Left hindlimb (tissue), 1 donor: ENCODE measurements around the gene ZSCAN22.
"Not testable (repeated sequence)": the region's sequence is repeated elsewhere in the genome, so short reads cannot be mapped to it uniquely, and the experiment has no call there.

Experiments
- DNase-seq: peaks from one replicate; pipeline ENCODE4 v3.0.0-alpha.2; 2018

ZSCAN22 gene

DNA sequence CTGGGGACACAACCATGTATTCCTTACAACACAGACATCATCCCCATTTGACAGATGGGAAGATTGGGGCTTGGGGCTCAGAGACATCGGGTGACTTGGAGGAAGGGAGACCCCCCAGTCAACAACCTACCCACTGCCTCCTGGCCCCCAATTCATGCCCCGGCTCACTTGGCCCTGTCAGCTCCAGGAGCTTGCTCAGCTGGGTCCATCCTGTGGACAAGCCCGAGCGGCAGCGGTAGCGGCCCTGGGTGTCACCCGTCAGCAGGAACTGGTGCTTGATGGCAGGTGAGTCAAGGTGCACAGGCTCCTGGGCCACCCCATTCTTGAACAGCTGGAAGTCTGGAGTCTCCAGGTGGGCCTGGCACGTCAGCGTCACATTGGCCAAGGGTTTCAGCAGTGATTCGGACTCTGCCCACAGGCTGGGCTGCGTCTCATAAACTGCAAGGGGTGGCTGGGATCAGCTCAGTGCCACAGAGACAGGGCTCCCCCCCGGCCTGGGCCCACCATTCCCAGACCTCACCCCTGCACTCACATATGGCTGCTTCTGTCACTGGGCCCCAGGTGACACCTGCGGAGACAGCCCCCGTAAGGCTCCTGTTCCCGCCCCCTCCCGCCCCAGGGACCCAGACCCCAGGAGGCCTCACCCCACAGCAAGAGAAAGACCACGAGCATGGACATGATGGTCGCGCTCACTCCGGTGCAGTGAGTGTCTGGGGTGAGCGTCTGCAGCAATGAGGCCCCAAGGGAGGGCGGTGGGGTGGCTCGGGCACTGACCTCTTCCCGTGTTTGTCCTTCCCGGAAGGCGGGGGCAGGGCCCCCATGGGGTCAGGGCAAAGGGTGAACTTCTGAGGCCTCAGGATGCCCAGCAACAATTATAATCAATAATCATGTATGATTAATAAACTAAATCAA is 26.2 kb downstream of the ZSCAN22 start, which contains the start of gene A1BG:
Gene A1BG (minus strand): TSS at position 733 of the 912 bp plus-strand sequence. CDS start 55 bp downstream, at position 678.
- peak; percentile 26 for DNase-seq

DNA sequence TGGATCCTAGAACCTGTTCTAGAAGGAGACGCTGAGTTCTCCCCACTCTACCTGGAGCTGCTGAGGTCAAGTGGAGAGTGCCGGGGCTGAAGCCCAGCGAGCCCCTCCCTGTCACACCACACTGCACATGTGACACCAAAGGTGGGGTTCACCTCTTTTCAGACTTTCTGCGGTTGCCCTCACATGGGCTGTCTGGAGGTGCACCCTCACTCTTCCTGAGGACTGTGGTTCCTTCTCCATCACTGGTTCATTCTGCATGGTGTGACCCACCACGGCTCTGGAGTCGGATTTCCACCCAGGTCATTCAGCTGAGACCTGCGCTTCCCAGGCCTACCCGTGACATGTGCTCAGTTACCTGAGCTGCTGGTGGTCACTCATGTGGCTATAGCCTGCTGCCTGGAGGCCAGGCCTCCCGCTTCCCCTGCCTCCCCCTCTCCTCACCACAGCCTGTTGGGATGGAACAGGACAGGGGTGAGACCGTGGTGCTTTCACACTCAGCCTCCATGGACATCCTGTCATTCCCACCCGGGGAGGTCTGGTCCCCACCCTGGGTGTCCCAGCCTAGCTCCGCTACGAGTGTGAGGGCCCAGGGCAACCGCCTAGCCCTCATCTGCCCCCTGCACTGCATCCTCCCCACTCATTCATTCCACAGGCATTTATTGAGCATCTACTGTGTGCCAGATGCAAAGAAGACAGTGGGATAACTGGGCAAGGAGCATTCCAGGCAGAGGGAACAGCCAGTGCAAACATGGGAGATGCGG is 27.1 kb downstream of the ZSCAN22 start:
- DNase-seq = peak; percentile 17

DNA sequence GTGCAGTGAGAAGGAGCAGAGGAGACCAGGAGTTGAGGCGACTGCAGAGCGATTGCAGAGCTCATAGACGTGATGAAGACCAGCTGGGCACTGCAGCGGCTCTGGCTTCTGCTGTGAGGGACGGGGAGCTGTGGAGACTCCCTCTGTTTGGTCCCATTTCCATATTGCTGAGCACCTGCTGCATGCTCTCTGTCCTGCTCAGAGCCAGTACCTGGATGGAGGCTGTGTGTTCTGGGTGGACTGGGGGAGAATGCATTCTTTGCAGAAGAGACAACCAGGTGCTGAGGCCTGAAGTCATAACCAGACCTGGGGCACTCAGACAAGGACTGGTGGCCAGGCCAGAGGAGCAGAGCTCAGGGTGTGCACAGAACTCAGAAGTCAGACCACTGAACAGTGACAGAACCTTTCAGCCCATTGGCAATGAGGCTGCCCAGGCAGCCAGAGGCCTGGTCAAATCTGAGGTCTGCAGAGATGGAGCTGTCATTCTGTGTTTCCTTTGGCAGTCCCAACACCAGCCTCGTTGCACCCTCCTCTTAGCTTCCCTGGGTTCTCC is 27.8 kb downstream of the ZSCAN22 start:
- no peak for DNase-seq

DNA sequence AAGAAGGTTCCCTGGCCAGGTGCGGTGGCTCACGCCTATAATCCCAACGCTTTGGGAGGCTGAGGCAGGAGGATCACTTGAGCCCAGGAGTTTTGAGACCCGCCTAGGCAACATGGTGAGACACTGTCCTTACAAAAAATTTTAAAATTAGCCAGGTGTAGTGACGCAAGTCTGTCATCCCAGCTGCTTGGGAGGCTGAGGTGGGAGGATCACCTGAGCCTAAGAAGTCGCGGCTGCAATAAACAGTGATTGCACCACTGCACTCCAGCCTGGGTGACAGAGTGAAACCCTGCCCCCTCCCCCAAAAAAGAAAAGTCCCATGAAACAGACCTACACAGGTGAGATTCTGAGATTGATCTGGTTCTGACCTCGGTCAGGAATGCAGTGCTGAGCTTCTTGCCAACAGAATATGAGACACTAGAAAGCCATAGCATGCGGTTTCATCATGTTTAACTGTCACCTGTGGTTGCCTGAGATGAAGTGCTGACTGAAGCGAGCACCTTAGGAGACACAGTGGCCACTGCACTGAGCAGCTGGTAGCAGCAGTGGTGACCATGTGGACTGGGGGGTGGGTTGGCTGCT is 28.5 kb downstream of the ZSCAN22 start:
- peak; percentile 14 for DNase-seq

DNA sequence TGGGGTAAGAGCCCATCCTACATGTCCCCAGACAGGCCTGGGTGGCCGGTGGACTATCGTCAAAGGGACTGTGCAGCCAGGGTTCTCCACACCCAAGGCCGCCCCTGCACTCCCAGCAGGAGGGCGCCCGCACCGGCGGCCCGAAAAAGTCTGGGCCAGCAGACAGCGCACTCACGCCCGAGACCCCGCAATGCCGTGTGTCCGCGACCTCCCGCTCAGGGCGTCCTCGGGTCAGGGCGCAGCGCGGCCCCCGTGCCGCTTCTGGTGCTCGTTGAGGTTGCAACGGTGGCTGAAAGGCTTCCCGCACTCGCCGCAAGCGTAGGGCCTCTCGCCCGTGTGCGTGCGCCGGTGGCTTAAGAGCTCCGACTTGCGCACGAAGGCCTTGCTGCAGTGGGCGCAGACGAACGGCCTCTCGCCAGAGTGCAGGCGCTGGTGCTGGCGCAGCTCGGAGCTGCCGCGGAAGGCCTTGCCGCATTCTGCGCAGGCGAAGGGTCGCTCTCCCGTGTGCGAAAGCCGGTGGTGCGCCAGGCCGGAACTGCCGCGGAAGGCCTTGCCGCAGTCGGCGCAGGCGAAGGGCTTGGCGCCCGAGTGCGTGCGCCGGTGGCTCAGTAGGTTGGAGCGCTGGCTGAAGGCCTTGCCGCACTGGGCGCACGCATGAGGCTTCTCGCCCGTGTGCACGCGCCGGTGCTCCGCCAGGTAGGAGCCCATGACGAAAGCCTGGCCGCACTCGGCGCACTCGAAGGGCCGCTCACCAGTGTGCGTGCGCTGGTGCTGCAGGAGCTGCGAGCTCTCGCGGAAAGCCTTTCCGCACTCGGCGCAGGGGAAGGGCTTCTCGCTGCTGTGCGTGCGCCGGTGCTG is 29.3 kb downstream of the ZSCAN22 start:
- DNase-seq = peak; percentile 44

DNA sequence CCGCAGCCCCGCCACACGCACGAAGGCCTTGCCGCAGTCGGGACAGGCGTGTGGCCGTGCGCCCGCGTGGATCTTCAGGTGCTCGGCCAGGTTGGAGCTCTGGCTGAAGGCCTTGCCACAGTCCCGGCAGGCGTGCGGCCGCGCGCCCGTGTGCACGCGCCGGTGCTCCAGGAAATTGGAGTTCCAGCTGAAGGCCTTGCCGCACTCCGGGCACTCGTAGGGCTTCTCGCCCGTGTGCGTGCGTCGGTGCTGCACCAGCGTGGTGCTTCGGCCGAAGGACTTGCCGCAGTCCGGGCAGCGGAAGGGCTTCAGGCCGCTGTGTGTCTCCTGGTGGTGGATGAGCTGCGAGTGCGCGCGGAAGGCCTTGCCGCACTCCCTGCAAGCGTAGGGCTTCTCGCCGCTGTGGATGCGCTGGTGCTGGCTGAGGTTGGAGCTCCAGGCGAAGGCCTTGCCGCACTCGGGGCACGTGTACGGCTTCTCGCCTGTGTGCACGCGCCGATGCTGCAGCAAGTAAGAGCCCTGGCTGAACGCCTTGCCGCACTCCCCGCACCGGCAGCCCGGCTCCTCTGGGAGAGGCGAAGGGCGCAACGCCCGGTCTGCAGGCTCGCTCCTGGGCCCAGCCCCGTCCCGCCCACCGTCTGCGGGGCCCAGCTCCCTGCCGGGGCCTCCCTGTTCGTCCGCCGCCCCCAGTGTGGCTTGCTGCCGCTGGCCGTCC is 30.1 kb downstream of the ZSCAN22 start:
- DNase-seq = peak; percentile 47

DNA sequence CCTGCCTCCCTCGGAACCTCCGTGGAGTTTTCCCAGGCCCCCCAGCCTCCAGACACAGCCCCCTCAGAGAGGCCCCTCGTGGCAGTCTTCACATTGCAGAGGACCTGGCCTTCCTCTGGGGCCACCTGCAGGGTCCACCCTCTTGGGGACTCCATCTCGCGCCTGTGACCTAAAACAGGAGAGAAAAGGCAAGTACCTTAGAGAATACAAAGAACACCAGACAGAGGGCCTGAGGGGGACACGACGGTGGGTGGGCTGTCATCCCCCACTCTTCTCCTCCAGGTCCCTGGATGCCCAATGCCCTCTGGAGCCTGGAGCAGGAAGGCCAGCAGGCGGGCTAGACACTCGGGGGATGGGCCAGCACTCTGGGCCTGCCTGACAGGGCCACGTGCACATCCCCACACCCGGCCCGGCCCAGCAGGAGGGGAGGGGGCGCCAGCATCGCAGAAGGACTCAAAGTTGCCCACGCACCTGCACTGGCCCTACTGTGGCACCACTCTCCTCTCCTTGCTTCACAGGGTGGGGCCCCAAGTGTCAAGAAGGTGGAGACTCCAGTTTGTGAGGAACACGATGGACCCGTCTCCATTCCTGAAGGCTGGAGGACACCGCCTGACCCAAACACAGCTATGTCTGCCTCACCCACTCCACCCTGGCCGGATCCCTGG is 30.8 kb downstream of the ZSCAN22 start:
- peak; percentile 38 for DNase-seq

DNA sequence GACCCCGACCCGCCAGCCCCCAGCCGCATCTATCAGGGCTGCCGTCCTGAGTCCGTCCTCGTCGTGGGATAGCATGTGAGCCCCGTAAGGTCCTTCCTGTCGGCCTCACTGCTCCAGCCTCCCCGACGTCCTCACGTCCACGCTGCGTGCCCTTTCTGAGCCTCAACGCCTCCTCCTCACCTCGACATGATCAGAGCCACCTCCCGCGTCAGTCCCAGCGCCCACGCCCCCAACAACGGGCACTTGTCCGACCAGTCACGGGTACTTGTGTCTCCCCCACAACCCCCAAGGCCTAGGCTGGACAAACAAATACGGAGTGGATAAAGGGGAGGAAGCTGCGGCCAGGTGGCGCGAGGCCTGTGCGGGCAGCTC is 35.1 kb downstream of the ZSCAN22 start:
- no peak for DNase-seq

DNA sequence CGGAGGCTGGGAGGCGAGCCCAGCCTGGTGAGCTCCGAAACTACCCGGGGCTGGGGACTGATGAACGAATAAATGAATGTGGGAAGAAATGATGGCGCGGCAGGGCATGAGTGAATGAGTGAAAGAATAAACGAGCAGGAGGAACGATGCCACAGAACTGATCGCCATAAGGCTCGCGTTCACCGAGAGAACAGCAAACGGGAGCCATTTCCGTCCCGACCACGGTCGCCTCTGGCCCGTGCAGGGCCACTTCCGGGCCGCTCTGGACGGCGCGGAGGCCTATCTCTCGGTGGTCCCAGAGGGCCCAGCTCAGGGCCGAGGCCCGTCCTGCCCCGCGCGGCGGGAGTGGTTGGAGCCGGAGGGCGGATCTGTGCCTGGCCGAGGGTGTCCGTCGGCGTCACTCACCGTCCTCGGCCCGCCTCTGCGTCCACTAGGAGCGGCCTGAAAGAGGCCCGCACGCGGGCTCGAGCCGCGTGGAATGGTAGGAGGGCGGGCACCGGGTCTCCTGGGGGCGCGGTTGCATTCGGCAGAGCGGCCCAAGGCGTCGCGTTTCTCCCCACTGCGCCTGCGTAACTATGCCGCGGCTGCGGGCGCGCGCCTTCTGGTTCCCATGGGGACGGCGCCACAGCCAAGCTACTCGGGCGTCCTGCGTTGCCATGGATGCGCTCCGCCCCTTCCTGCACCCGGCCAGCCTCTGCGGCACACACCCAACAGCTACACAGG is 35.6 kb downstream of the ZSCAN22 start, which contains the start of gene ZNF497:
Gene ZNF497 (minus strand): TSS at position 480 of the 723 bp plus-strand sequence. CDS start 5,116 bp downstream, outside the sequence.
- peak; percentile 97 for DNase-seq

DNA sequence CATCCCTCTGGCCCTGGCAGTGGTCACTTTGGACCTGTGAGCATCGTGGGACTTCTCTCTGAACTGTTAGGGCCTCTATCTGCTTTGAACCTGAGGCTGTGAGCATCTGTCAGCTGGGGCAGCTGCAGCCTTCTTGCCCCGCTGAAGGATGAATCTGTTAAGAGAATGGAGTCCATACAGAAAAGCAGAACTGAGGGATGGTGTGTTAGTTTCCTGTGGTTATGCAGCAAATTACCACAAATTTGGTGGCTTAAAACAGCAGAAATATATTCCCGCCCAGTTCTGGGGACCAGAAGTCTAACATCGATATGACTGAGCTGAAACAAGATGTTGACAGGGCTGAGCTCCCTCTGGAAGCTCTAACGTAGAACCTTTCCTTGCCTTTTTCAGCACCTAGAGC is 37.4 kb downstream of the ZSCAN22 start:
- peak; percentile 23 for DNase-seq

DNA sequence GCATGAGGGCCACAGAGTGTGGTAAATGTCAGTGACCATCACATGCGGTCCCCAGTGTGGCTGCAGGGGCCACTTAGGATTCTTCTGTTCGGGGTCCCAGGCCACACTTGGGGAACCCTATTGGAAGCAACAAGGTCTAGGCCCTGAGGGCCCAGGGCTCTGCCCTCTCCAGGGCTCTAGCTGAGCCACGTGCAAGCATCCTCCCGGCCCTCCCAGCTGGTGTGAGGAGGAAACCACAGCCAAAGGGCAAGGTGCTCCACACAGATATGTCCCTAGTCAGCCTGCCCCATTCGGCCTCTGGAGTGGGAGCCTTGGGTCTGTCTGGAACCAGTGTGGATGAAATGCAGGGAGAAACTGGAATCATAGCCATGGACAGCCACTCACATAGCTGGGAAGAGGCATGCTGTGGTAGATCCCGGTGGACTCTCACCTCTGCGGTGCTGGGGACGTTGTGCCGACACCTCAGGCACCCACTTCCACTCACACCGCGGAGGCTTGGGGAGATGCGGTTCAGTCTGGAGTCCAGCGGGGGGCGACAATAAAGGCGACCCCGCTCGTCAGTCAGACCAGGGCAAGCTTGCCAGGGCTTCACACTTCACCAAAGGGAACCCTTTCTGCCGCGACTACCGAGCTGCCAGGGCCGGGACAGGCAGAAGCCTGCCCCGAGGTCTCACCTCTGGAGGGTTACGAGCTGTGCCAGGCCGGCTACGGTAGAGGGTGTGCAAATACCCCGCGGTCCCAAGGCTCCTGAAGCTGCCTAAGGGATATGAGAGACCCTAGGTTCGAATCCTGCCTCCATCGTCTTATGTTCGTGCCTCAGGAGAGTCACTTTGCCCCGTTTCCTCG is 40.0 kb downstream of the ZSCAN22 start:
- DNase-seq = no peak

DNA sequence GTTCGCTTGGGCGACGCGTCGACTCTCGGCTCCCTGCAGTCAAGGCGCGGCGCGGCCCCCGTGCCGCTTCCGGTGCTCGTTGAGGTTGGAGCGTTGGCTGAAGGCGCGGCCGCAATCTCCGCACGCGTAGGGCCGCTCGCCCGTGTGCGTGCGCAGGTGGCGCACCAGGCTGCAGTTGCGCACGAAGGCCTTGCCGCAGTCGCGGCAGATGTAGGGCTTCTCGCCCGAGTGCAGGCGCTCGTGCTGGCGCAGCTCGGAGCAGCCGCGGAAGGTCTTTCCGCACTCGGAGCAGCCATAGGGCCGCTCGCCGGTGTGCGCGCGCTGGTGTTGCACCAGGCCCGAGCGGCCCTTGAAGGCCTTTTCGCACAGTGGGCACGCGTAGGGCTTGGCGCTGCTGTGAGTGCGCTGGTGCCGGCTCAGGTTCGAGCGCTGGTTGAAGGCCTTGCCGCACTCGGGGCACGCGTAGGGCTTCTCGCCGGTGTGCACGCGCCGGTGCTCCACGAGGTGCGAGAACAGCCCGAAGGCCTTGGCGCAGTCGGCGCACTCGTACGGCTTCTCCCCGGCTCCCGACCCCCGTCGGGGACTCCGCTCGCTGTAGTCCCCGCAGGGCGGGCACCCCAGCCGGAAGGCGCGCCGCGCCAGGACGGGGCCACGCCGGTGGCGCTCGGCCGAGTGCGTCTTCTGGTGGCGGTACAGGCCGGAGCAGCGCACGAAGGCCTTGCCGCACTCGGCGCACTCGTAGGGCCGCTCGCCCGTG is 41.1 kb downstream of the ZSCAN22 start:
- no peak for DNase-seq

DNA sequence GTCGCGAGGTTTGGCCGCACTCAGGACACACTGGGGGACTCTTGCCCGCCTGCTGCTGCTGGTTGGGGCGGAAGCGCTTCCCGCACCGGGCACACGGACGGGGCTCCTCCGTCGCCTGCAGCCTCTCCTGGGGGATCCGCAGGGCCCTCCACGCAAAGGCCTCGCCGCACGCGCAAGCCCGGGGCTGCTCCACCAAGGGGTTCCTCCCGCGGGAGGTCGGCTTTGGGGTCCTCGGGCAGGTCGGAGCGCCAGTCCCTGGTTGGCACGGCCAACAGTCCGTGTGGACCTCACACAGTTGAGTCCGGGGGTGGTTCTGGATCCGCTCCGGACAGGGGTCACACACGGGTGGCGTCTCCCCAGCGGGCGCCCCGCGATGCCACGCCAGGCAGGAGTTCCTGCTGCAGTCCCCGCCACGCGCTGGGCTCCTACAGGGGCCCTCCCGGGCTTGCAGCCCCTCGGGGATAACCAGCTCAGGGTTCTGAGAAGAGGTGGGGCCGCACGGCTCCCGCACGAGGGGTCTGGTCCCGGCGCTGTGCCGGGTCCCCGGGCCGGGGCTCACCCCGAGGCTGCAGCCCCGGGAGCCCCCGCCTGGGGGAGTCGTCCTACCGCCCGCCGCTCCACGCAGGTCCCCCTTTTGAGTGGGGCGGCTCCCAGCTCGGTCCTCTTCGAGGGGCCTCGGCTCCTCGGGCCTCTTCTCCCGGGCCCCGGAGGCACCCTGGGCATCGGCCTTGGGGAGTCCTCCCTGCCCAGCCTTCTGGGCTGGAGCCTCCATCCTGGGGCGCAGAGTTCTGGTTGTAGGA is 42.0 kb downstream of the ZSCAN22 start:
- no peak for DNase-seq

DNA sequence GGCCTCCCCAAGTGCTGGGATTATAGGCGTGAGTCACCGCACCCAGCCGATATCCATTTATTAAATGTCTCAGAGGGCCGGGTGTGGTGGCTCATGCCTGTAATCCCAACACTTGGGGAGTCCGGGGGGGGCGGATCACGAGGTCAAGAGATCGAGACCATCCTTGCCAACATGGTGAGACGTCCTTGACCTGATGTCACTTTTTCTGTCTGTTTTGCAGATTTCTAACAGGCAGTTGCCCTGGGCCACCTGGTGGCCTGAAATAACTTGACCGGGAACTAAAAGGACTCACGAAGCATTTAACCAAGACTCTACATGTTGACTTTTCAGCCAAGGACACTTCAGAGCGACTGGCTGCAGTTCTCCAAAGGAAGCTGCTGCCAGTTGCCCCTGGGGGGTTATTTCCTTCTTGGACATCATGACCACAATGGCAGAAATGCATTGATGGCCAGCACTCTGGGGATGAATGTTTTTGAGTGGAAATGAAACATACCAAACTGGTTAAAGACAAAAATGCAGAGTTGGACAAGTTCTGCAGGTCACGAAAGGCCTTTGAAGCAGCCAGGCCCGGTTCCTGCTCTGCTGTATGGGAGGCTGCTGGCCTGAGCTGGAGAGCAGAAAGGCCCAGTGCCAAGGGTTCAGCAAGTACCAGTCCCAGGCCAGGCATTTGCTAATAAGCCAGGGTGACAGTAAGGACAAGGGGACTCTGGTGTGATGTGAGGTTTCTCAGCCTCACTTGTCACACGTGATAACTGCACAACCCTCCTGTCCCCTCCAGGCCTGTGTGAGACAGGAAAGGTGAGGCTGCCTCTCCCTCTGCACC is 45.7 kb downstream of the ZSCAN22 start:
- DNase-seq = peak; percentile 19

DNA sequence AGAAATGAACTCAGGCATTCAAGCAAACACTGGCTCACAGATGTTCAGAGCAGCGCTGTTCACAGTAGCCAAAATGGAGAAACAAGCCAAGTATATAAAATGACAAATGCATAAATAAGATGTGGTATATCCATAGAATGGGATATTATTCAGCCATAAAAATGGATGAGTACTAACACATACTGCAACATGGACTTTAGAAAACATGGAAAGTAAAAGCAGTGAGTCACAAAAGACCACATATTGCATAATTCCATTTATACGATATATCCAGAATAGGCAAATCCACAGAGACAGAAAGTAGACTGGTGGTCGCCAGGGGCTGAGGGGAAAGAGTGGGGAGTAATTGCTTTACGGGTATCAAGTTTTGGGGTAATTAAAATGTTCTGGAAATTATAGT is 47.4 kb downstream of the ZSCAN22 start:
- no peak for DNase-seq

DNA sequence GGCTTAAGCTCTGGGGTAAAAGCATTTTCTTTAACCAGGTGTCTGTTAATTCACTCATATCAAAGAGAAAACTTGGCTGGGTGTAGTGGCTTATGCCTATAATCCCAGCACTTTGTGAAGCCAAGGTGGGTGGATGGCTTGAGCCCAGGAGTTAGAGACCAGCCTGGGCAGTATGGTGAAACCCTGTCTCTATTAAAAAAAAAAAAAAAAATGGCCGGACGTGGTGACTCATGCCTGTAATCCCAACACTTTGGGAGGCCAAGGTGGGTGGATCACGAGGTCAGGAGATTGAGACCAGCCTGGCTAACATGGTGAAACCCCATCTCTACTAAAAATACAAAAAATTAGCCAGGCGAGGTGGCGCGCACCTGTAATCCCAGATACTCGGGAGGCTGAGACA is 49.9 kb downstream of the ZSCAN22 start:
- DNase-seq = not testable (repeated sequence)

DNA sequence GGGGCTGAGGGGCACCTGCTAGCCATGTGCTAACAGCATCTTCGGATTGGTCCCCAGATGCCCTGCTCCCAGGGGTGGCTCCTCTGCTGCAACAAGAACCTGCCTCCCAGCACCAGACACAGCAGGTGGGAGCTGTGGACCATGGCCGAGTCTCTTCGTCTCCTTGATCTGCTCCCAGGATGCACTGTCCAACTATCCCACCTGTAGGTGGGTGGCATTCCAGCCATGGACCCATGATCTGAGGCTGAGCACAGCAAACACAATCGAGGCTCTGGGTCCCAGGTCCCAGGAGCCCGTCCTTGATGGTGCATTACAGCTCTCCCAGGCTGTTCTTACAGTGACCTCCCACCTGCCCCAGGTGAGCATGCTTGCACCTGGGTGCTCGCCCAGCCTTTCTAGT is 52.5 kb downstream of the ZSCAN22 start:
- DNase-seq = no peak
